Measurements from ENCODE around the gene SMIM38. TPM values are rescaled to one million over a fixed set of nuclear protein-coding genes. Genes with fewer than 3 reads are reported as not detected.

Gene SMIM38
- total and polyA plus RNA-seq, 2 experiments from 2014 or later = 0.38 TPM; not detected in 1

DNA sequence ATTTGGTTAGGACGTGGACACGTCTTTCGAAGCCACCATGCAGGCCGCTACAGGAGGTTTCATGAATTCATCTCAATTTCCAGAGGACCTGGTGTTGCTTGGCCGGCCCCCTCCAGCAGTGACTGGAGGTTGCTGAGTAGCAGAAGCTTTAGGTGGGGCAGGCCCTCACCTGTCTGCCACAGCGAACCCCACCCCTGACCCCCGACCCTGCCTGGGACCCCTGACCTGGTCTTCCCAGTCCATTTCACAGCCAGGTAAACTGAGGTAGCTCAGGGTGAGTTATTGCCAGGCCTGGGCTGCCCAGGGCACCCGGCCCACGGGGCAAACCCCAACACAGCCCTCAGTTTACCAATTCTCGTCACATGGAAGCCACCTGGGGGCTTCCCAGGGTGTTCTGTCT lies 39.1 kb upstream of the SMIM38 start (continued):
- TF ChIP-seq, protein P1, sequence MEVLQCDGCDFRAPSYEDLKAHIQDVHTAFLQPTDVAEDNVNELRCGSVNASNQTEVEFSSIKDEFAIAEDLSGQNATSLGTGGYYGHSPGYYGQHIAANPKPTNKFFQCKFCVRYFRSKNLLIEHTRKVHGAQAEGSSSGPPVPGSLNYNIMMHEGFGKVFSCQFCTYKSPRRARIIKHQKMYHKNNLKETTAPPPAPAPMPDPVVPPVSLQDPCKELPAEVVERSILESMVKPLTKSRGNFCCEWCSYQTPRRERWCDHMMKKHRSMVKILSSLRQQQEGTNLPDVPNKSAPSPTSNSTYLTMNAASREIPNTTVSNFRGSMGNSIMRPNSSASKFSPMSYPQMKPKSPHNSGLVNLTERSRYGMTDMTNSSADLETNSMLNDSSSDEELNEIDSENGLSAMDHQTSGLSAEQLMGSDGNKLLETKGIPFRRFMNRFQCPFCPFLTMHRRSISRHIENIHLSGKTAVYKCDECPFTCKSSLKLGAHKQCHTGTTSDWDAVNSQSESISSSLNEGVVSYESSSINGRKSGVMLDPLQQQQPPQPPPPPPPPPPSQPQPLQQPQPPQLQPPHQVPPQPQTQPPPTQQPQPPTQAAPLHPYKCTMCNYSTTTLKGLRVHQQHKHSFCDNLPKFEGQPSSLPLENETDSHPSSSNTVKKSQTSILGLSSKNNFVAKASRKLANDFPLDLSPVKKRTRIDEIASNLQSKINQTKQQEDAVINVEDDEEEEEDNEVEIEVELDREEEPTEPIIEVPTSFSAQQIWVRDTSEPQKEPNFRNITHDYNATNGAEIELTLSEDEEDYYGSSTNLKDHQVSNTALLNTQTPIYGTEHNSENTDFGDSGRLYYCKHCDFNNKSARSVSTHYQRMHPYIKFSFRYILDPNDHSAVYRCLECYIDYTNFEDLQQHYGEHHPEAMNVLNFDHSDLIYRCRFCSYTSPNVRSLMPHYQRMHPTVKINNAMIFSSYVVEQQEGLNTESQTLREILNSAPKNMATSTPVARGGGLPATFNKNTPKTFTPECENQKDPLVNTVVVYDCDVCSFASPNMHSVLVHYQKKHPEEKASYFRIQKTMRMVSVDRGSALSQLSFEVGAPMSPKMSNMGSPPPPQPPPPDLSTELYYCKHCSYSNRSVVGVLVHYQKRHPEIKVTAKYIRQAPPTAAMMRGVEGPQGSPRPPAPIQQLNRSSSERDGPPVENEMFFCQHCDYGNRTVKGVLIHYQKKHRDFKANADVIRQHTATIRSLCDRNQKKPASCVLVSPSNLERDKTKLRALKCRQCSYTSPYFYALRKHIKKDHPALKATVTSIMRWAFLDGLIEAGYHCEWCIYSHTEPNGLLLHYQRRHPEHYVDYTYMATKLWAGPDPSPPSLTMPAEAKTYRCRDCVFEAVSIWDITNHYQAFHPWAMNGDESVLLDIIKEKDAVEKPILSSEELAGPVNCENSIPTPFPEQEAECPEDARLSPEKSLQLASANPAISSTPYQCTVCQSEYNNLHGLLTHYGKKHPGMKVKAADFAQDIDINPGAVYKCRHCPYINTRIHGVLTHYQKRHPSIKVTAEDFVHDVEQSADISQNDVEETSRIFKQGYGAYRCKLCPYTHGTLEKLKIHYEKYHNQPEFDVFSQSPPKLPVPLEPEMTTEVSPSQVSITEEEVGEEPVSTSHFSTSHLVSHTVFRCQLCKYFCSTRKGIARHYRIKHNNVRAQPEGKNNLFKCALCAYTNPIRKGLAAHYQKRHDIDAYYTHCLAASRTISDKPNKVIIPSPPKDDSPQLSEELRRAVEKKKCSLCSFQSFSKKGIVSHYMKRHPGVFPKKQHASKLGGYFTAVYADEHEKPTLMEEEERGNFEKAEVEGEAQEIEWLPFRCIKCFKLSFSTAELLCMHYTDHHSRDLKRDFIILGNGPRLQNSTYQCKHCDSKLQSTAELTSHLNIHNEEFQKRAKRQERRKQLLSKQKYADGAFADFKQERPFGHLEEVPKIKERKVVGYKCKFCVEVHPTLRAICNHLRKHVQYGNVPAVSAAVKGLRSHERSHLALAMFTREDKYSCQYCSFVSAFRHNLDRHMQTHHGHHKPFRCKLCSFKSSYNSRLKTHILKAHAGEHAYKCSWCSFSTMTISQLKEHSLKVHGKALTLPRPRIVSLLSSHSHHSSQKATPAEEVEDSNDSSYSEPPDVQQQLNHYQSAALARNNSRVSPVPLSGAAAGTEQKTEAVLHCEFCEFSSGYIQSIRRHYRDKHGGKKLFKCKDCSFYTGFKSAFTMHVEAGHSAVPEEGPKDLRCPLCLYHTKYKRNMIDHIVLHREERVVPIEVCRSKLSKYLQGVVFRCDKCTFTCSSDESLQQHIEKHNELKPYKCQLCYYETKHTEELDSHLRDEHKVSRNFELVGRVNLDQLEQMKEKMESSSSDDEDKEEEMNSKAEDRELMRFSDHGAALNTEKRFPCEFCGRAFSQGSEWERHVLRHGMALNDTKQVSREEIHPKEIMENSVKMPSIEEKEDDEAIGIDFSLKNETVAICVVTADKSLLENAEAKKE (CRISPR knock-in tag; IDR thresholded peaks at IDR 0.05) = no peak
- TF ChIP-seq EZH2 (IDR thresholded peaks at IDR 0.05; ENCODE audit: low read depth, unreplicated experiment) = no peak

DNA sequence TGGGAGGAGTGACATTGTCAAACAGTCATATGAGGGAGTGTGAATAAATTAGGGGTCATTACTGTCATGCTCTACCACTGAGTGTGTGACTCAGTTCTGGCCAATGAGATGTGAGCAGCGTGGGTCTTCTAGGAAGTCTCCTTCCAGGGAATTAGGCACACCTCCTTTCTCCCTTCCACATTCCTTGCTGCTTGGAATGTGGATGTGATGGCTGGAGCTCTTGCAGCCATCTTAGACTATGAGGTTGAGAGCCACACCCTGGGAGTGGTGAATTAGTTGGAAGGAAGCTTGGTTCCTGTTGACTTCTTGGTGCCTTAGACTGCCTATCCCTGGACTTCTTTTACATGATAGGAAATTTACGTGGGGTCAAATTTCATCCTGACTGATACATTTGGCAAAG lies 36.5 kb upstream of the SMIM38 start:
- Mint-ChIP-seq H3K36me3 (ENCODE audit: low read depth) (peaks cover 3% of the 10 kb centered on the region; the same call in 1 of the 3 replicates), H3K4me3 (no peak overlapping the region), H3K9me3 (peaks cover 9% of the 10 kb centered on the region; the same call in 2 of the 3 replicates), H3K27me3 (ENCODE audit: insufficient read depth, low read depth, poor library complexity) (peaks cover 16% of the 10 kb centered on the region), H3K27ac (no peak overlapping the region), H3K4me1 (peaks cover 17% of the 10 kb centered on the region)
- no peak overlapping the region for H3K4me3 ChIP-seq
- ATAC-seq = no peak
- no peaks in the 10 kb centered on the region for H3K79me2 ChIP-seq (replicated peaks; ENCODE audit: insufficient read depth)
- H4K20me1 ChIP-seq (replicated peaks; ENCODE audit: insufficient read depth) = no peaks in the 10 kb centered on the region
- peaks cover 21% of the 10 kb centered on the region; the same call in 1 of the 2 replicates for H3K4me1 ChIP-seq (ENCODE audit: insufficient read depth)
- H3K27ac ChIP-seq (ENCODE audit: low read depth) = no peak overlapping the region
- H3K27me3 ChIP-seq (ENCODE audit: insufficient read depth) = no peaks in the 10 kb centered on the region
- H3K36me3 ChIP-seq (ENCODE audit: insufficient read depth) = no peaks in the 10 kb centered on the region
- DNase-seq (ENCODE audit: low spot score) = no peak
- no peak overlapping the region for H2AFZ ChIP-seq
- H3K4me2 ChIP-seq = no peak overlapping the region
- no peaks in the 10 kb centered on the region for H3F3A ChIP-seq (replicated peaks; ENCODE audit: low read depth)
- H3K9me2 ChIP-seq (ENCODE audit: insufficient read depth) = no peaks in the 10 kb centered on the region
- TF ChIP-seq, protein P2, sequence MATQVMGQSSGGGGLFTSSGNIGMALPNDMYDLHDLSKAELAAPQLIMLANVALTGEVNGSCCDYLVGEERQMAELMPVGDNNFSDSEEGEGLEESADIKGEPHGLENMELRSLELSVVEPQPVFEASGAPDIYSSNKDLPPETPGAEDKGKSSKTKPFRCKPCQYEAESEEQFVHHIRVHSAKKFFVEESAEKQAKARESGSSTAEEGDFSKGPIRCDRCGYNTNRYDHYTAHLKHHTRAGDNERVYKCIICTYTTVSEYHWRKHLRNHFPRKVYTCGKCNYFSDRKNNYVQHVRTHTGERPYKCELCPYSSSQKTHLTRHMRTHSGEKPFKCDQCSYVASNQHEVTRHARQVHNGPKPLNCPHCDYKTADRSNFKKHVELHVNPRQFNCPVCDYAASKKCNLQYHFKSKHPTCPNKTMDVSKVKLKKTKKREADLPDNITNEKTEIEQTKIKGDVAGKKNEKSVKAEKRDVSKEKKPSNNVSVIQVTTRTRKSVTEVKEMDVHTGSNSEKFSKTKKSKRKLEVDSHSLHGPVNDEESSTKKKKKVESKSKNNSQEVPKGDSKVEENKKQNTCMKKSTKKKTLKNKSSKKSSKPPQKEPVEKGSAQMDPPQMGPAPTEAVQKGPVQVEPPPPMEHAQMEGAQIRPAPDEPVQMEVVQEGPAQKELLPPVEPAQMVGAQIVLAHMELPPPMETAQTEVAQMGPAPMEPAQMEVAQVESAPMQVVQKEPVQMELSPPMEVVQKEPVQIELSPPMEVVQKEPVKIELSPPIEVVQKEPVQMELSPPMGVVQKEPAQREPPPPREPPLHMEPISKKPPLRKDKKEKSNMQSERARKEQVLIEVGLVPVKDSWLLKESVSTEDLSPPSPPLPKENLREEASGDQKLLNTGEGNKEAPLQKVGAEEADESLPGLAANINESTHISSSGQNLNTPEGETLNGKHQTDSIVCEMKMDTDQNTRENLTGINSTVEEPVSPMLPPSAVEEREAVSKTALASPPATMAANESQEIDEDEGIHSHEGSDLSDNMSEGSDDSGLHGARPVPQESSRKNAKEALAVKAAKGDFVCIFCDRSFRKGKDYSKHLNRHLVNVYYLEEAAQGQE (IDR thresholded peaks at IDR 0.05; ENCODE audit: unreplicated experiment) = no peak
- TF ChIP-seq JUNB (IDR thresholded peaks at IDR 0.05; ENCODE audit: unreplicated experiment) (no peak), STAT1 (IDR thresholded peaks at IDR 0.05; ENCODE audit: unreplicated experiment) (no peak), CREB1 (CRISPR knock-in tag; IDR thresholded peaks at IDR 0.05; ENCODE audit: low read depth) (no peak), ZNF114 (CRISPR knock-in tag; IDR thresholded peaks at IDR 0.05) (no peak), NANOG (IDR thresholded peaks at IDR 0.05; ENCODE audit: borderline replicate concordance) (no peak)

All from GM23338 (cell line).